HG02973 (cell line): Measurements from ENCODE around the gene COL5A1.

Experiments
- ATAC-seq: cut with Tn5 transposase; IDR thresholded peaks from one replicate; pipeline ENCODE4 v1.9.1; 2021; ENCODE audit warnings: moderate library complexity; ENCODE audit not compliant: unreplicated experiment

COL5A1 gene

DNA sequence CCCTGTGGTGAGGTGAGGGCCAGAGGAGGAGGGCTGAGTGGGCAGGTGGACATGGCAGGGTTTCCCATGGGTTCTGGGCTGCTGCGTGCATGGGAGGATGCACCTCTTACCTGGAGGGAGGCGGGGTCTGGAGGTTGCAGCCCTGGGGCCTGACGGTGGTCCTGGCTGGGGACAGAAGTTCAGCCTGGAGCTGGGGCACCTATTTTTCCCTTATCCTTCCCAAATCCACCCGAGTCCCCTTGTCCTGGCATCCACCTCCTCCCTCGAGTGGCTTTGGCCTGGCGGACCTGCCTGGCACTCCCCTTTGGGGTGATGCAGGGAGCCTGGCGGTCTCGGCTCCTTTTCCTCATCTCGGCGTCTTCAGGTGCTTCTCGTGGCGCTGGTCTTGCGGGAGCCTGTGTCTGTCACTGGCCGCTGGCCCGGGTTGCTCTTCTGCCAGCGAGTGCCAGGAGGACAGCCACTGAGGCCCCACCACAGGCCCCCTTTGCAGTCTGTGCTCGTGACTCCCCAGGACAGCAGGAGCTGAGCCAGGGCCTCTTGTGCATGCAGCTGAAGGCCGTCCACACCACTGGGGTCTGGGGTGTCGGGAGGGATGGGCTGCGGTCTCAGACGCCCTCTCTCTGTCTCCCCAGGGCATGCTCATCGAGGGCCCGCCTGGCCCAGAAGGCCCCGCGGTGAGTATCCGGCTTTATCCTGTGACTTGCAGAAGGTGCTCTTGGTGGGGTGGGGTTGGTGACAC lies 96.4 kb downstream of the COL5A1 start:
- ATAC-seq: no peak

DNA sequence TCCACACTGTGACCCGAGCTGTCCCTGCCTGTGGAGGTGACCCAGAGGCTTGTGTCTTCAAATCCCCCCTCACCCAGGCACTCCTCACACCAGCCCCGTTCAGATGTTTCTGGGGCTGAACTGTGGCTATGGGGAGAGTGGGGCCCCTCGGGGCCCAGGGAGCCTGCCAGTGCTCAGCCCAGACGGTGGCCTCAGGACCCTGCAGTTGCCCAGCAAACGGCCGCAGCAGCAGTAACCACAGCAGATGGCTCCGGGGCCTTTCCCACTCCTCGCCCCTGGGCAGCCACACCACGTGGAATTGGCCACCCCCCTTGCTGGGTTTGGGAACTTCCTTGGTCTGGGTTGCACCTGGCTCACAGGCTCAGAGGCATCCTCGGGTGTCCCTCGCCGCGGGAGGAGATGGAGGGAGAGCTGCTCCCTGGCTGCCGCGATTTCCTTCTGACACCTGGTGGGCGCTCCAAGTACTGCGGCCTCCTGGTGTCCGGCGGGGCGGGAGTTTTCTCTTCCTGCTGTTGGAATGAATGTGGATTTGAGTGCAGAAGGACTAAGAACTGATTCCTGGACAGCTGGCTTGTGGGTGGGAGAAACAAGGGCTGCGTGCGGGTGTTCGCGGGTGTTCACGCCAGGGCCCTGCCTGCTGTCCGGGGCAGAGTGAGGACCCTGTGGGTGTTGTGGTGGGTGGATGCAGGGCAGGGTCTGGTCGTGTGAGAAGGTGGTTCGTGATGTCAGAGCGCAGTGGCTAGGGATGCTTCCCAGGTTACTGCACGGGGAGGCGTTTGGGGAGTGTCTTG lies 97.5 kb downstream of the COL5A1 start:
- no peak for ATAC-seq

DNA sequence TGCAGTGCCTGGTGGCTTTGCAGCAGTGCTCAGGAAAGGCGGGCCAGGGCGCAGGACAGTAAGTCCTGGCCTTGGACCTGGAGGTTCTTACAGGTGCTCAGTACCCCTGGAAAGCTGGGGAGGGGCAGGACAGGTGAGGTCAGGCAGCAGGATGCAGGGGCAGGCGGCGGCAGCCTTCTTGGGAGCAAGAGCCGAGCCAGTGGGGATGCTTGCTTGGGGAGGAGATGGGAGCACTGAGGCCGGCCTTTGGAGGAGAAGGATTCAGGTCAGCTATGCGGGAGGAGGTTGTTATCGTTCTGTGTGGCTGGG lies 98.0 kb downstream of the COL5A1 start:
- no peak for ATAC-seq

DNA sequence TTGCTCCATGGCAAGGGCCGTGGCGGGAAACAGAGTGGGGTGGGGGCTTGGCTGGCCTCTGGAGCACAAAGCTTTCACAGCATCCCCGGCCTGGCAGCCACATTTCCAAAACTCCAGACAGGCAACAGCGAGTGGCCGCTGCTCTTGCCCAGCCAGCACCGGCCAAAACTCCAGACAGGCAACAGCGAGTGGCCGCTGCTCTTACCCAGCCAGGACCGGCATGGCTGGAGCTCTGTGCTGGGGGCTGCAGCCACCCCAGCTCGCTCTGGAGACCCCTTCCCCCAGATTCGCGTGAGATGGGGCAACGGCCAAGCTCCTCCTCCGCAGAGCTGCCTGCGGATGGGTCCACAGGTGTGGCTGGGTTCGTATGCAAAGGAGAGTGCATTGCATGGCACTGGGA lies 98.5 kb downstream of the COL5A1 start:
- no peak for ATAC-seq

DNA sequence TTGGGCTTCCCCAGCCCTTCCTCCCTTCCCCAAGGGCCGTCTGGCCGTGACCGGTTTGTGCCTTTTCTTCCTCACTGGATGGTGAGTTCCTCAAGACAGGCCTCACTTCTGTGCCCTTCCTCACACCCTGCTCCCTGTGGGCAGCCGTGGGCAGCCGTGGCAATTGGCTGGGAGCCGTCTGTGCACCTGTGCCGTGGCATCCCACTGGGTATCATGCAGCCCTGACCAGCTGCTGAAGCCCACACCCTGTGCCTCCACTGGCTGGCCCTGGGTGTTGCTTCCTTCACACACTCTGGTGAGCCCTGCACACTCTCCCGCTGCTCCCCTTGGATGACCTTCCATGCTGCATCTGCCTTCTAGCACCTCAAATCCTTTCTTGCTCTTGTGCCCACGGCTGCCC lies 100.2 kb downstream of the COL5A1 start:
- ATAC-seq: no peak

GRCh38 chr9:134742822-134743535 lies 101.4 kb downstream of the COL5A1 start:
- ATAC-seq: no peak

GRCh38 chr9:134743853-134744252 lies 102.2 kb downstream of the COL5A1 start:
- ATAC-seq: no peak

DNA sequence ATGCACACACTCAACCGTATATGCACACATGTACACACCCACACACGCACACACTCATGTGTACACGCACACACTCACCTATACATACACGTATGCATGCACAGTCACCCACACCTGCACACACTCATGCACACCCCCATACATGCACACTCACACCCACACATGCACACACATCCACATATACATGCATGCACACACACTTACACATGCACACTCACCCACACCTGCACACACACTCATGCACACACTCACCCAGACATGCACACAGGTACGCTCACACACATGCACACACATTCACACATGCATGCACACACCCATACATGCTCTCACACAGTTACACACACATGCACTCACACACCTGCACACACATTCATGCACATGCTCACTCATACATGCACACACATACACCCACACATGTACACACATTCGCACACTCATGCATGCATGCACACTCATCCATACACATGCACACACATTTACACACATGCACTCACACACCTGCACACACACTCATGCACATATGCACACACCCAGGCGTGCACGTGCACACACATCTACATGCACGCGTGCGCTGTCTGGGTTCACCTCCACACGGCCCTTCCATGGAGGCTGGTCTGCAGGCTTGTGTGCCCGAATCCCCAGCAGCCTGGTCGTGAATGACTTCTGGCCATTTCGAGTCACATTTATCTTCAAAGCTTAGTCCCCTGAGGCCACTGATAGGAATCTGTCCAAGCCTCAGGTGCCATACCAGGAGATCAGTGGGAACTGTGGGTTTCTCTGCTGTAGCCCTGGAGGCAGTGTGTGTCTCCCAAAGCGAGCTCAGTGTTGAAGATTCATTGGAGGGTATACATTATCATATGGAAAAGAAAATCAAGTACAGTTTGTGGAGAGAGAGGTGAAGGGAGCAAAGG lies 103.0 kb downstream of the COL5A1 start:
- no peak for ATAC-seq

- ATAC-seq: no peak
These were observed 106.4 kb downstream of the COL5A1 start for GRCh38 chr9:134747951-134748489.

GRCh38 chr9:134748591-134748990 lies 107.0 kb downstream of the COL5A1 start:
- ATAC-seq: no peak

- ATAC-seq: no peak
These were observed 109.0 kb downstream of the COL5A1 start for GRCh38 chr9:134750450-134751155.

GRCh38 chr9:134751622-134752021 lies 110.0 kb downstream of the COL5A1 start:
- ATAC-seq: no peak

DNA sequence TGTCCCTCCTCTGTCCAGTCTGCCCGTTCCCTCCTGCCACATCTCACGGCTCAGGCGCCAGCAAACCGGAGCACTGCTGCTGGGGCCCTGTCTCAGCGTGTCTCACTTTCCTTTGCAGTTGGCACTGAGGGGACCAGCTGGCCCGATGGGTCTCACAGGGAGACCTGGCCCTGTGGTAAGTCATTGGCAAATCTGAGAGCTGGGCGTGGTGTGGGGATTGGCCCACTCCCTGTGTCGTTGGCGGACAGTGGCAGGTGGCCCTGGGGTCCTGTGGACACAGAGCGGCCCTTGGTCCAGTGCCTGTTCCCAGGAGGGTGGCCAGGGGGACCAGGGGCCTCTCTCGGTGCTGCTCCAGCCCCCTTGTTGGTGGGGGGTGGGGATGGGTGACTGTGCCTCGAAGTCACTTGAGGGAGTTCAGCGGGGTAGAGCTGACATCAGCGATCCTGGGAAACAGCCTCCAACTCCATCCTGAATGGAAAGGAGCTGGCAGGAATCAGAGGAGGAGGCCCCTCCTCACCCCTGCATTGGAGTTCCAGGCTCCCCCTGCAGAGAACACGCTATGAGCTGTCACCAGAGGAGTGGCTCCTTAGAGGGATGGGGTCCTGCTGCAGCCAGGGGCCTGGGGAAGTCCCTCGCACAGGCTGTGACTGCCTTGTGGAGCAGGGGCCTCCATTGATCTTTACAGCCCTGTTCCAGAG lies 111.0 kb downstream of the COL5A1 start:
- no peak for ATAC-seq

- ATAC-seq: no peak
These were observed 111.6 kb downstream of the COL5A1 start for GRCh38 chr9:134753191-134753590.

GRCh38 chr9:134755221-134755907 lies 113.8 kb downstream of the COL5A1 start:
- ATAC-seq: no peak

GRCh38 chr9:134756098-134756497 lies 114.5 kb downstream of the COL5A1 start:
- no peak for ATAC-seq

GRCh38 chr9:134757216-134757975 lies 115.8 kb downstream of the COL5A1 start:
- no peak for ATAC-seq

DNA sequence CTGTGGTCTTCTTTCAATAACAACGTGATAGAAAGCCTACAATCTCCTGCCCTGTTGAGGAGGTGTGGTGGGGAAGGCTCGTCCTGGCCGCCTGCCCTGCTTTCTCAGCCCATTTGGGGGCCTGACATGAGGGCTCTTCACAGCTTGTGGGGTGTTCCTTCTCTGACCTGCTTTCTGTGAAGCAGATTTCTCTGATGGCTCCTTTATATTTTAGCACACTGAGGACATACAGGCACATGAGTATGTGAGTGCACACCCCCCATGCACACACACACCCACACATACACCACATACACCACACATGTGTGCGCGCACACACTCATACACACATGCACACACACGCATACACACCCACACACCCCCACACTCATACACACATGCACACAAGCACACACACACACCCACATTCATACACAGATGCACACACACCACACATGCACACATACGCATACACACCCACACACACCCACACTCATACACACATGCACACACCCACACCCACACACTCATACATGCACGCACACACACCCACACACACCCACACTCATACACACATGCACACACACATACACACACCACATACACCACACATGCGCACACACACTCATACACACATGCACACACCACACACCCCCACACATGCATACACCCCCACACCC lies 117.5 kb downstream of the COL5A1 start:
- ATAC-seq: no peak
